ENCODE data around the gene ZP1.

DNA sequence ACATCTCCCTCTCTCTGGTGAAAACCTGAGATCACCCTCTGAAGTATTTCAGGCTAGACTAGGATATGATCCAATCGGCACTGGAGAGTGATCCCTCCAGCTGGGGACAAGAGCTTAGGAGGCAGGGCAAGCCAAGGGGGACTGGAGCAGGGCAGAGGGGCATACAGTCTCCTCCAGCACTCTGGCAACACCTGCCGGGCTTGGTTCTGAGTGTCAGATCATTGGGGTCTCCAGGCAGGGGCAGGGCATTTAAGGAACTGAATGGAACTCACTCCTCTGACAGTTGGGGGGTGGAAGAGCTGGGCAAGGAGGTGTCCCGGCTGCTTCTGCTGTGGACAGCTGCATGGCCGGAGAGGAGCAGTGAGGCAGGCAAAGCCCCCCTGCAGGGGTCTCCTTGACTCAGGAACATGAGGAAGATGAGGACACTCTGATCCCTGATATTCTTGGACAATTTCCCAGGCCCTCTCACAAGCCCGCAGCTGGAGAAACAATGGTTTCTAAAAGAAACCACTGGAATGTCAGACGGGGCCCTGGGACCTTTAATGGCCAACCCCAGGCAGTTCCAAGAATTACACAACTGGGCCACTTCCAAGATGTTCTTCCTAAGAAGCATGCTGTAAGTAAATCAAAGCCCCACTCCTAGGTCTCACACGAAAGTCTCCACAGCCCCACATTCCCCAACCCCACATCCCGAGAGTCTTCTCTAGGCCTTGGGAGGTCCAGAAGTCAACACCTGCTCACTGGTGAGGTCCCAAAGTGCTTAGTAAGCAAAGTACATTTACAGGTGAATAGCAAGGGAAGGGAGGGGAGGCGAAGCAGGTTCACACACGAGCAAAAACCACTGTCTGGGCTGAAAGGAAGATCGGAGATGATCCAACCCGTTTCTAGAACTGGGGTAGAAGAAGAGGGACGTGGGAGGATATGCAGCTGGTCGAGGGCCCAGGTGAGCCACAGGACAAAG lies 26.6 kb upstream of the ZP1 start:
- TF ChIP-seq CTCF (IDR thresholded peaks at IDR 0.05) (no peak), POLR2A (IDR thresholded peaks at IDR 0.05) (no peak)
